HG02610 (cell line): ENCODE measurements around the gene SLC24A3.

Source experiments
- ATAC-seq: cut with Tn5 transposase; IDR thresholded peaks from one replicate; pipeline ENCODE4 v1.9.1; 2021; ENCODE audit warnings: mild to moderate bottlenecking, moderate library complexity; ENCODE audit not compliant: unreplicated experiment

Gene SLC24A3

DNA sequence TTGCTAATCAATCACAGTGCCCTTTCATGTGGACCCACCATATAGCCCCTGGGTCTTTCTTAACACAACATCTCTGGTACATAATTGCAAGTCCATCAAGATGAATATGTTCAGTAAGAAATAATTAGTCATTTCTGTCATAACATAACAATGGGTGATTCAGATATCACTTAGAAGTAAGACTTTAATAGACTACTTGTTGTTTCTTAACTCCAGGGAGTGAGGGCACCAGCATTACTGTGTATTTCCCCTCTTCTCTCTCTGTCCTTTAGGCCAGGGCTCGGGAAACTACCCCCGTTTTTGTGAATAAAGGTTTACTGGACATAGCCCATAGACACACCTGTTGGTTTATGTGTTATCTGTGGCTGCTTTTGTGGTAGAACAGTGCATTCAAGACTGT is 123.5 kb downstream of the SLC24A3 start:
- ATAC-seq = no peak

DNA sequence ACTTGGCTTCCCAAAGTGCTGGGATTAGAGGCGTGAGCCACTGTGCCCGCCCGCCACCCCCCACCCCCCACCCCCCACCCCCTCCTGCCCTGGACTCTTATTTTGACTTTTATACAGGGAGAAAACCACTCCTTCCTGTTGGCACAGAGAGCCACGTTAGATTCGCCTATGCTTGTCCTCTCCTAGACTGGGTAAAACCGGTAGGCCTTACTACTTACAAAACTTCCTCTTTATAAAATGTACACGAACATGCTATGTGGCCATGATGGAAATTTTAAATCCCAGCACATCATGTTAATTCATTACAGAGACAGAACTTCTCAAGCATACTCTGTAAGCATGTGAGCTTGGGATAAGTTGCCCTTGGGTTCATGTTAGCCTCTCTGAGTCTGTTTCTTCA is 124.2 kb downstream of the SLC24A3 start:
- ATAC-seq = no peak

DNA sequence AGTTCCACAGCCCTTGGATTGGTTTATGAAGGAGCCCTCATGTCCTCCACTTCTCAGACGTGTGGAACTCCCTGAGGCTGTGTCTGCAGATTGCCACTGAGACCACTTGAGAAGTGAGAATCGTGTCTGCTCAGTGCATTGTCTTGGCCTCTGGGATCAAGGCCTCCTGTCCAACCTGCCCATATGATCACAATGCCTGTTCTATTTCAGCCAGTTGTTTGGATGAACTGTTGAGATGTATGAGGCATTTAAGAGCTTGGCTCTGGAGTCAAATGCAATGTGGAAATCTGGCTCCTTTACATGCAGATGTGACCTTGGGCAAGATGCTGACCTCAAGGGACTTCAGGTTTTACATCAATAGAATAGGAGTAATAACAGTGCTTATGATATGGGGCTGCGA is 125.9 kb downstream of the SLC24A3 start:
- no peak for ATAC-seq

DNA sequence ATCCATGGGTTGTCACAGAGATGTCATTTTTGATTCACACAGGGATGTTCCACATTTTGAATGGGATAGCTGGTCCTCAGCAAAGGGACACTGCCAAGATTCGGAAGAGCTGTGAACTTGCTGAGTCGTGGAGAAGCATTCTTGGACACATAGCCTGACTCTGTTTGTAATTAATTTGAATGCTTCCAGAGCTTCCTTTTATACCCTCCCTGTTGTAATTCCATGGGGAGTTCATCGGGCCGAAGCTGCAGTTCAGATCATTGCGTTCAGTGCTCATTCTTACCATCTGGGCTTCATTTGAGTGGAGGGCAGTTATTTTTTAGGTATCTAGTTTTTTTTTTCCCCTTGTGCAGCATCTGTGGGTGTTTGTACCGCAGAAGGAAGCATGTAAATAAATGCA is 126.5 kb downstream of the SLC24A3 start:
- no peak for ATAC-seq

- no peak for ATAC-seq
These were observed 129.1 kb downstream of the SLC24A3 start for GRCh38 chr20:19341348-19342053.

GRCh38 chr20:19344341-19344740 is 131.9 kb downstream of the SLC24A3 start:
- no peak for ATAC-seq

- ATAC-seq = peak; percentile 89
These were observed 135.6 kb downstream of the SLC24A3 start for GRCh38 chr20:19347943-19348456.

DNA sequence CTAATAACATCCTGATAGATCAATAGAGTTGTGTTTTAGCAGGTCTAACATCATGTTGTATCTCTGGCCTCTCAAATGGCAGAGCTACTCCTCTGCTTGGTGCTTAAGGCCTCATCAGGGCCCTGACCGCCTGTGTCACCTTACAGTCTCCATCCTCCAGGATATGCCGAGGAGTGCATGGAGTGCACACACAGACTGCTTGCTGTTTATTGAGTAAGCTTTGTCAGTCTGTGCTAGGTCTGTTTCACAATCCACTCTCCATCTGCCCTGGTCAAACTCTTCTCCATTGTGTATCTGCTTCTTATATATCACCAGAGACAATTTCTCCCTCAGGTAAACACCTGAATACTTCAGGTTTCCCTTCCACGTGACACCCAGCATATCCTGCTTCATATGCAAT is 136.1 kb downstream of the SLC24A3 start:
- ATAC-seq = no peak

GRCh38 chr20:19349879-19350278 is 137.4 kb downstream of the SLC24A3 start:
- no peak for ATAC-seq

DNA sequence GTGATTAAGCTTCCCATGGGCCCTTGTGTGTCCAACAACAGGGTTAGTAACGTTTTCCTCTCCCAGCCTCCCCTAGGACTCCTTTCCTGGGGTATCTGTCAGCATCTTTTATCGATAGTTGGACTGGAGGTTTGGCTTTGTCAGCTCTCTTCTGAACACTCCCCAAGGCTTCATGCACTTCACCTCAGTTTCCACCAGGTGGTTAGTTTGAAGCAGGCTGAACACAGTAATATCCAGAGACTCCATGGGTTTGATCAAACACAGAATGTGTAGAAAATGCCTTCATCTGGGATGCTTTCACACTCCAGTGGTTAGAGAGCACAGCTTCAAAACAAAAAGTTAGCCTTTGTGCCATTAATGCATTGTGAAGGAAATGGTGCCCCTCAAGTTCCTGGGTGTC is 139.1 kb downstream of the SLC24A3 start:
- ATAC-seq = no peak

DNA sequence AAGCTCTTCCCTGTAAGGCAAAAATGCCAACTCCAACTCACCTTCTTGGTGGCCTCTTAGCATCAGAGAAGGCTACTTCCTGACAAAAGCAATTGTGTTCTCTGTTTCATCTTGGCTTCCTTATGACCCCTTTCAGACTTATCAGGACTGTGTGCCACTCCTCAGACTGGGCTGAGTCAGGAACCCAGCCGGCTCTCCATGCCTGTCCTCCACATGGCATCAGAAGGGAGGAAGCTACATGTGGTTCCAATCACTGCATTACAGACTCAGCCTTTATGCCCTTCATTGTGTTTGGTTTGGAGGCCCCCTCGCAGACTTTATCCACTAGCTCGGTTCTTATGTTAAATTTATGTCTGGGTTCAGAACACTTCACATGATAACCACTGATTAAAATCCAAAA is 142.5 kb downstream of the SLC24A3 start:
- no peak for ATAC-seq

- ATAC-seq = no peak
These were observed 149.3 kb downstream of the SLC24A3 start for GRCh38 chr20:19361790-19362189.

DNA sequence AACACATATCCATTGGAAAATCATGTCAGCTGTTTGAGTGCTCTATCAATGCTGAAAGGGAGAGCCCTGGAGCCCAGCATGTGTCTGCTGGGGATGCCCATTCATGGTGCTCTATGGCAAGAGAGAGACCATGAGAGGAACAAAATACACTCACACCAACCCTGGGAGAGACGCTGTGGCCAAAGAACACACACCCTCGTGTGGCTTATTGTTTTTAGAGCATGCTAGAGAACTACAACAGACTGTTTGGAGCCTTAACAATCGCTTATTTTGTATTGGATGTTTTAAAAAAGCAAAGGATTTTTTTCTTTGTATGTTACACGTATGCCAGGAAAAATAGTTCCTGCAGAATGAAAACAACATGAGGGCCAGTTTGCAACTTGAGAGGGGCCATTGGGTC is 151.0 kb downstream of the SLC24A3 start:
- ATAC-seq = no peak

DNA sequence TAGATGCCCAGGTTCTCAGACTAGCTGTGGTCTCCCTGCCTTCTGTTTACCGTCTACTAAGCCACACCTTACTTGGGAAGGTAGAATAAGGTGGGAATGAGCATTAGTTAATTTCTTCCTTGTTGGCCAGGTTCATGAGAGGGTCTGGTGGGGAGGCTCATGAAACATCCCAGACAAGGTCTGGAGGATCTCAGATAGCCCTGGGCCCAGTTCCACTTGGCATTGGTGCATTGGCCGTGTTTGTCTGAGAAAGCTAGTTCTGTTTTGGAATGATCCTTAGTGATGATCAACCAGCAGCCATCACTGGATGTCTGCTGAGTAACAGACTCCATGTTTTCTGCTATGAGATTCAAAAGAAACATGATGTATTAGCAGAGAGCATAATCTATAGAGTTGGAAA is 155.1 kb downstream of the SLC24A3 start:
- ATAC-seq = no peak

DNA sequence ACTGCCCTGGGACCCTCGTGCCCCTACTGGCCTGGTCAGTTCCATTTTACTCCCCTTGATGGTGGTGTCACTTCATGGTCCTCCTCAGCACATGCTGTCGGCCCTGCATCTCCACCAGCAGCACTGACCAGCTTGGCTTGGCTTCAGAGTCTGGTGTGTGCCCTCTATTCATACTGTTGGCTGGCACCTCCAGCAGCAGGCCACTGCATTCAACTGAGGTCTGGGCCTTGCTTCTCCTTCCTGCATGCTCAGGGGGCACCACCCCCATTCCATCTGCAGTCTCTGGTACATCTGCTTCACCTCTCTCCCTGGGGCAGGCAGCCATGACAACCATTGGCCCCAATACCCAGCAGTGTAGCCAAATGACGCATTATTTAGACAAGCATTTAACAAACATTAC is 155.9 kb downstream of the SLC24A3 start:
- no peak for ATAC-seq

DNA sequence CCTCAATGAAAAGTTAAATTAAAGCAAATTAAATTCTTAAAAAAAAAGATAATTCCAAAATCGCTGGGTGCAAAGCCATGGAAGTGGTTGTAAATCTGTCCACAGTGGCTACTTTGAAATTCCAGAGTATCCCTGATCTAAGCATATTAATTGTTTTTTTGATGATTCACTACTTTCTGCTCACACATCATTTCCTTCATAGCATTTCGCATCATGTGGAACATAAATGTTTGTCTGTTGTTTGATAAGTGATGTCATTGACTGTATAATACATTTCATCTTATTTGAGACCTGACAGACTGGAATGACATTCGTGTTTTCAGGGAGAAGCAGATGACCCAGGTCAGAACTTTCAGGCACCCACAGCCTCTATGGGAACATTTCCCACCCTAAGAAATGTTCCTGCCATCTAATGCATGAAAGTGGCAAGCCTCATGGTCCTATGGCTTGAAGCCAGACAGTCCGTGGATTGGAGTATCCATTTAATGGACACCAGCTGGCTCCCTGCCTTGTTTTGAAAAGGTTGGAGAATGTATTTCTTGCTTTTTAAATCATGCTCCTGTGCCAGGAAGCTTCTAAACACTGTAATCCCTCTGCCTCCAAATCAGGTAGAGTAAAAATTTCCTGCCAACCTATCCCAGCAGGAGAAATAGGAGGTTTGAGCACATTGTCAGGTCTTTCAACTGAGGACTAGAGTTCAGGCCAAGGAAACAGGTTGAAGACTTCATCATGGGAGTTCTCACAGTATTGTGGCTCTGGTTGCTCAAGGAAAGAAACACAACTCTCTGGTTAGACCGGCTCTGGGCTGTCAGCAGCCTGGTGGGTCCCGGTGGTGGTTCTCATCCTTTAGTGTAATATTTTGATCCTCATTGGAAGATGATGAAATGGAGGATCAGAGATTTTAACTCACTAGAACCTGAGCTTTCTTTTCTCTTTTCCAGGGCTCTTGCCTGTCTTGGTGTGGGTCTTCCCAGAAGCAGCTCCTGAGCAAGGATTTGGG is 157.9 kb downstream of the SLC24A3 start:
- ATAC-seq = no peak

DNA sequence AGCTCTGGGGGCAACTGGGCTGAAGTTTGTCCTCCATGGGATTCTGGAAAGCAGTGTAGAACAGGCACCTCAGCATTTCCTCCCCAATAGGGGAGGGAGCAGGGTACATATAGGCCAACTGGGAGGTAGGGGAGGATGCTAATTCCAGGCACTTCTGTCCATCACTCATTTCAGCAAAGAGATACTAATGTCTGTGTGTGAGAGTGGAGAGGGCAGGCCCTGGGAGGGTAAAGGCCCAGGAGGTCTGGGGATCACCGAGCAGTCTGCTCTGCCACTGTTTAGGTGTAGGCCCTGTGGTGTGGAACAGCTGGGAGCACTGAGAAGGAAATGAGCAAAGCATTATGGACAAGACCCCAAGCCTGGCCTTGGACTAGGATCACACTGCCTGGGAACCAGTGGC is 158.7 kb downstream of the SLC24A3 start:
- ATAC-seq = no peak

- no peak for ATAC-seq
These were observed 161.8 kb downstream of the SLC24A3 start for GRCh38 chr20:19374216-19374615.

GRCh38 chr20:19375395-19375794 is 163.0 kb downstream of the SLC24A3 start:
- ATAC-seq = no peak

DNA sequence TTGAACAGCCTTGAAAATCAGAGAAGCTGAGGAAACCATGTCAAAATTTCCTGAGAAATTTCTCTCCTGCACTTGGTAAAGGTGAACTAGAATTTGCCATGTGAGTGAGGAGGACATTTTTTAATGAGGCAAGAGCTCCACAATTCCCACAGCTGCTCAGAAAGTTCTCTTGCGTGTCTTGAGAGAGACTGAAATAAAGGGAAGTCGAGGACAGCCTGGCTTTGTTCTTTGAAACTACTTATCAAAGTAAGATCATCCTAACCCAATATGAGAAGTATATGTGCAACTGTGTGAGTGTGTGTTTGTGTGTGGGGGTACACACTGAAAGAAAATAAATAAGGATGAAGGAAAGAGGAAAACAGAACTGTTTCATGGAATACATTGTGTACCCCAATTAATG is 163.4 kb downstream of the SLC24A3 start:
- no peak for ATAC-seq

GRCh38 chr20:19376451-19377229 is 164.2 kb downstream of the SLC24A3 start:
- ATAC-seq = no peak
